GM12892 (cell line): ENCODE measurements around the gene PPM1J.

Experiments used
- POLR2A ChIP-seq: IDR thresholded peaks from 2 replicates; pipeline ENCODE4 v1.6.1; 2011; ENCODE audit warnings: low read depth, low read length, control low read depth
- POLR2AphosphoS5 ChIP-seq: IDR thresholded peaks from 2 replicates; pipeline ENCODE4 v1.6.1; 2011; ENCODE audit warnings: low read depth, low read length, control low read depth
- TAF1 ChIP-seq: IDR thresholded peaks from 2 replicates; pipeline ENCODE4 v1.6.1; 2011; ENCODE audit warnings: low read depth, mild to moderate bottlenecking, control low read depth, low read length, borderline replicate concordance

GRCh38 chr1:112675728-112676381, 39.3 kb downstream of the PPM1J start:
- TF ChIP-seq POLR2A: no peak
- TF ChIP-seq POLR2AphosphoS5: no peak
- no peak for TF ChIP-seq TAF1
